HG03108 (cell line): Measurements from ENCODE around the gene USP25.
A peak's percentile ranks its signal among the peaks of the same experiment; 100 is the strongest.

Experiments
- ATAC-seq: cut with Tn5 transposase; IDR thresholded peaks from one replicate; pipeline ENCODE4 v1.9.1; 2021; ENCODE audit warnings: moderate library complexity; ENCODE audit not compliant: unreplicated experiment

Gene USP25

DNA sequence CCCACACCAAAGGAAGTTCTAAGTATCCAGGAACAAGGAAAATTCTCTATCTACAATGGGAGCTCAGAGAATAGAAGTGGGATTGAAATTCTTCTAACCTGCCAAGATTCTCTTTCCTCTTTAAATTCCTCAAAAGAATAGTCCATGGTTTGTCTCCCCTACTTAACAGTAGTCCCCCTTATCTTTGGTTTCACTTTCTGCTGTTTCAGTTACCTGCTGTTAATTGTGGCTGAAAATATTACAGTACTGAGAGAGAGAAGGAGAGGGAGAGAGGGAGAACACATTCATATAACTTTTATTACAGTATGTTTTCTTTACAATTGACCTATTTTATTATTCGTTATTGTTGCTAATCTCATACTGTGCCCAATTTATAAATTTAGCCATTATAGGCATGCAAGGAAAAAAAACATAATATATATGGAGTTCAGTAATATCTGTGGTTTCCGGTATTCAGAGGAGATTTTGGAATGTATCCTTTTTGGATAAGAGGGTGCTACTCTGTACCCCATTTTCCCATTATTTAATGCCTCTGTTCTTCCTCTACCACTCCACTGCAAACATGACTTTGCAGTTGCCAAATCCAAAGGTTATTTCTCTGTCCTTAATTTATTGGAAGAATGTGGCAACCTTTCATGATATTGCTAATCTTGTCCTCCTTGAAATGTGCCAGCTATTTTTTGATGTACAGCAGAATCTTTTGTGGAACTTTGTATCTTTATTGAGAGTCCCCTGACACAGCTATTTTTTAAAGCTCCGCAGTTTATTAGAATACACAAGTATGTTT is 68.0 kb downstream of the USP25 start:
- ATAC-seq: peak; percentile 50

DNA sequence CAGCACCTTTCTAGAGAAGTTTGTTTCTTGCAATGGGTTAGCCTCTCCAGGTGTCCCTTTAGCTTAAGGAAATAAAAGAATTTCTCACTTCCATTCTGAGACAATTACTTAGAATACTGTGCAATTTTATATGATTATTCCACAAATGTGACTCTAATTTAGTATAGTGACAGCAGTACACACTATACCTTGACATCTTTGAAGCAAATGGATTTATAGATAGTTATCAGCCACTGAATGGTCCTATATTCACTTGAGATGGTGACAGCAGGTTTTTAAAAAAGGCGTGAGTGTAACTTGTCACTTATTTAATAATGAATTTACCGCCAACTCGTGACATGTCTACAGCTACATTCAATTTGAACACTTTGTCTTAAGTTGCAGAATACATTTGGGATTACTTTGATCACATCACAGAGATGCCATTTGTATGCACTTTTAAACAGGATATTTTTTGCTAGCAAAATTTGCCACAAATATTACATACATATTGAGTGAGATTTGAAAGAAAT is 71.6 kb downstream of the USP25 start:
- ATAC-seq: no peak

DNA sequence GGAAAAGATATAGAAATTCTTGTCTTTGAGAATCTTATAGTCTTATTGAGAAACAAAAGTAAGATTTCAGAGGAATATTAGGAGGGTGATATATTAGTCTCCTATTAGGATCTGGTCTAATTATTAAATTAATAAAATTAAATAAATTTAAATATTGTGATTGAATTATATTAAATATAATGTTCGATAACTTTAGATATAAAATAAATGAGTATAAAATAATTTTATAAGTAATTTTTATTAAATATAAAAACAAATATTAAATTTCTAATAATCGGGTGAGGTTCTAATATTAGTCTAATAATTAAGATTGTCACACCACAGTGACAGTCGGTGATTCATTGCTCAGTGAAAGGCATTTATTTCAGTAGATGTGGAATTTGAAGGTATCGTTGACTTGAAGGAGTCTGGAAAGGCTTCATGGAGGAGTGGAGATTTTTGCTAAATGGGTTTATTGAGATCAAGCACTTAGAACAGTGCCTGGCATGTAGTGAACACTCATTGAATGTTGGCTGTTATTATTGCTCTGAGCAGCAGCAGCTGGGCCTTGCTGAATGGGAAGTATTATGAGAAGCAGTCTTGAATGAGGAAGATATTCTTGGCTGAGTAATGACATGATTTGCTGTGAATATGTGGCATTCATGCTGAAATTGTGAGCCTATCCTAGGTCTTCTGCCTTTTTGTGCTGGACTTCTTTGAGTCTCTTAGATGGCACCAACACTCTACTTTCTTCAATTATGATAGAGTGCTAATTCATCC is 74.6 kb downstream of the USP25 start:
- ATAC-seq: no peak

DNA sequence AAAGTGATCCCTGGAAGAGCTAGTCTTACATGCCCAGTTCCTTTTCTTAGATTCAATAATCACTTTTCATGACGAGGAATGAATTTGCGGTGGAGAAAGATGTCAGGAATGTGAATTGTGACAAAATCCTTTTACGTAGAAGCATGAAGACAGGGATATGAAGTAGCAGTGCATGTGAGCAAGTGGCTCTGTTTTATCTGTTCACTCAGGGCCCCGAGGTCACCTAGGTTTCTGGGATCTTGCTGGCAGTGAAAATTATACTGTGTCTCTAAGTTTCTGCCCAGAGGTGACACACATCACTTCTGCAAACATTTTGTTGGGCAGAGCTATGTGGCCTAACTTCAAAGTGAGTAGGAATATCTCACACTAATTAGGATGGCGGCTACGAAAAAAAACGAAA is 79.3 kb downstream of the USP25 start:
- ATAC-seq: no peak

DNA sequence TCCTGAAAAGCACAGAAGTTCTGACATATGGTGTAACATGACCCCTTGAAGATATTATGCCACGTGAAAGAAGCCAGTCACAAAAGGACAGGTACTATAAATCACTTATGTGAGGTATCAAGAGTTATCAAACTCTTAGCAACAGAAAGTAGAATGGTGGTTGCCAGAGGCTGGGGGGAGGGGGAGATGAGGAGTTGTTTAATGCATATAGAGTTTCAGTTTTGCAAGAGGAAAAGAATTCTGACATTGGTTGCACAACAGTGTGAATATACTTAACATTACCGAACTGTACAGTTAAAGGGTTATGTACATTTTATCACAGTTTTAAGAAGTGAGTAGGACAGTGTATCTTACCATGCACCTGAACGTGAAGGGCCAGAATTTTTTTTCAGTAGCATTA is 80.0 kb downstream of the USP25 start:
- no peak for ATAC-seq

DNA sequence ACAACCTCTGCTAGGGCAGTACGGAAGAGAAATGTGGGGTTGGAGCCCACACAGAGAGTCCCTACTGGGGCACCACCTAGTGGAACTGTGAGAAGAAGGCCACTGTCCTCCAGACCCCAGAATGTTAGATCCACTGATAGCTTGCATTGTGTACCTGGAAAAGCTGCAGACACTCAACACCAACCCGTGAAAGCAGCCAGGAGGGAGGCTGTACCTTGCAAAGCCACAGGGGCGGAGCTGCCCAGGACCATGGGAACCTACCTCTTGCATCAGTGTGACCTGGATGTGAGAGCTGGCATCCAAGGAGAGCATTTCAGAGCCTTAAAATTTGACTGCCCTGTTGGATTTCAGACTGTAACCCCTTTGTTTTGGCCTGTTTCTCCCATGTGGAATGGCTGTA is 85.5 kb downstream of the USP25 start:
- no peak for ATAC-seq

DNA sequence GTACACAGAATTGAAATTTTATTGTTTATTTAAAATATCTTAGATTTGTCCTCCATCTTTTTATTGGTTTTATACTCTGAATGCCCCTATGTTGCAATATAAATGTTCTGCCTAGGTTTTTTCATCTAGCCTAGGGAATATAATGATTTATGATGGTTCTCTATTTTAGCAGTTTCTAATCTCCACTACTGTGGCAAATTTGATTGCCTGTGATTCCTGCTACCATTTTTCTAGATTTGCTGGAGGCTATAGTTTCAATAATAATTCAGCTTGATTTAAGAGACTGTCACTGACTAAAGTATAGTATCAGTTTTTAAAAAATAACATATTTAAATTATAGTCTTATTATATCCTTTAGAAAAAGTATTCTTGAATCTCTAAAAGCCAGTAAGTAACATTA is 90.5 kb downstream of the USP25 start:
- no peak for ATAC-seq

DNA sequence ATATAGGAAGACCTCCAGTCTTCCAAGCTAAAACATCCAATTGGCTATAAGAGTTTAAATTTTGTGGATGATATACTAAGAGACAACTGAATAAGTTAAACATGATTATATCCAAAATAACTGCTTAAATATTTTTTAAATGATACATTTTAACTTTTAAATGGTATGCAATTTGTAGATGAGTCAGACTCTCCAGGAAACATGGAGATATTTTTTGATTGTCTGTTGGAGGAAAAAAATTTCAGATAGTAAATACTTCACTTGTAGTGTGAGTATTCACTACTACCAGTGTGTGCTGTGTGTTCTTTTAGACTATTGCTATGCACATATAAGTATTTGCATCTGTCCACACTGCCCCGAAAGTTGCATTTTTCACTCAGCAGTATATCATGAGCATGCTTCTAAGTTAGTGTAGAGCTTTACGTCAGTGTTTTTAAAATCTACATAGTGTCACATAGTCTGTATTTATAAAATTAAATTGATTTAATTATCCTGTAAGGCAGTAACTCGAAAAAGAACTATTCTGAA is 91.1 kb downstream of the USP25 start:
- no peak for ATAC-seq

DNA sequence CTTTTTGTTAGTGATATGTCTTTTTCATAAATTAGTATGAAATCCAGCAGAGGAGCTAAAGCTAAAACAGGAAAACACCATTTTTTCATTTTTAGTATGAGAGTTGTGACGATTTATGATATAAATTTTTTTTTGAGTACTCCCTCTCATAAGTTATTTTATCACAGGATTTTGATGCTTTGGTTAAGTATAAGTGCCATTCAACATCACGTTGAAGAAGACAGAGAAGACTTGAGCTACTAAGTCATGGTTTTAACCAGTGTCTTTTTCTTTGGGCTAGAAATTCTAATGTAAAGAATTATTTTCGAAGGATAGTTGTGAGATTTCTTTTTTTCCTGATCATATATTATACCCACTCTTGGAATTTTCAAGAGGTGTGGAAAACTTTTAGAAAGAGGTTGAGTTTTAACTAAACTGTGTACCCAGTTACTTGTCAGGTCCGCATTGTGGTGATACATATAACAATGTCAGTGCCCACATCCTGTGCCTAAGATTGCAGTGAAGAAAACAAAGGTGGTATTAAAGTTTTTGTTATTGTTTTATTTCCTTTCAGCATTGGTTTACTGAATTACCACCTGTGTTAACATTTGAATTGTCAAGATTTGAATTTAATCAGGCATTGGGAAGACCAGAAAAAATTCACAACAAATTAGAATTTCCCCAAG is 93.8 kb downstream of the USP25 start:
- no peak for ATAC-seq

DNA sequence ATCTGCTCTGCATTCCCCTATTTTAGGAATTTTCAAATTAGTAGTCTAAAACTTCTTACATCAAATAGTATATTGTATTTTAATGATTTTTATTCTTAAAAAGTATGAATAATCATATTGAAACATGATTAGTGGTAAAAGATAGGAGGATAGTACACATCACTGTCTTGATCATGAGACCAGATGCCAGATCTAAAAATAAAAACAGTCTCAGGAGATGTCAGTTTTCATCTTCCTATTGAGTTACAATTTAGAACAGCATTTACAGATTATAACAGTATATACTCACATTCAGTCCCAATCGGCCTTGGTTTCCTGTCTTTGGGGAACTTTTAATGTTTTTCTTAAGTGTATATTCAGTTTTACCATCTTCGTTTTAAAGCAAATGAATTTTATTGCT is 95.9 kb downstream of the USP25 start:
- ATAC-seq: no peak

DNA sequence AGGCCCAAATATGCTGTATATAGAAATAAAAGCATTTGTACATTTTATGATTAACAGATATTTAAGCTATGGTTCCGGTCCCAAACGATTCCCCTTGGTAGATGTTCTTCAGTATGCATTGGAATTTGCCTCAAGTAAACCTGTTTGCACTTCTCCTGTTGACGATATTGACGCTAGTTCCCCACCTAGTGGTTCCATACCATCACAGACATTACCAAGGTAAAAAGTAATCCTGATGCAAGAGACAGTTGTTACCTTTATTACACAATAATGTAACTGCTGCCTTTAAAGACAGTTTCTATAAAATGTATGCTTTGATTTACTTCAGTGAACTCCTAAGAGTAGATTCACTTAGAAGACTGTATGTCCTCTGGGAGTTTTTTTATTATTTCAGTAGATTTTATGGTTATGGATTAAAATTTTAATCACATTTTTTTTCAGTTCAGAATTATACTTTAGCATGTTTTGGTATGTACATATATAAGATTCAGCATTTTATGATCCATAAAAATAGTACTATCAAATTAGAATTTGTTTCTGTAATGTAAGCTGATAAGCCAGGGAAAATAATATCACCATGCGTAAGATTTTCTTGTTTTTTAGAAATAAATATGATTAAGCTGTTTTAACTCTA is 96.5 kb downstream of the USP25 start:
- peak; percentile 80 for ATAC-seq

DNA sequence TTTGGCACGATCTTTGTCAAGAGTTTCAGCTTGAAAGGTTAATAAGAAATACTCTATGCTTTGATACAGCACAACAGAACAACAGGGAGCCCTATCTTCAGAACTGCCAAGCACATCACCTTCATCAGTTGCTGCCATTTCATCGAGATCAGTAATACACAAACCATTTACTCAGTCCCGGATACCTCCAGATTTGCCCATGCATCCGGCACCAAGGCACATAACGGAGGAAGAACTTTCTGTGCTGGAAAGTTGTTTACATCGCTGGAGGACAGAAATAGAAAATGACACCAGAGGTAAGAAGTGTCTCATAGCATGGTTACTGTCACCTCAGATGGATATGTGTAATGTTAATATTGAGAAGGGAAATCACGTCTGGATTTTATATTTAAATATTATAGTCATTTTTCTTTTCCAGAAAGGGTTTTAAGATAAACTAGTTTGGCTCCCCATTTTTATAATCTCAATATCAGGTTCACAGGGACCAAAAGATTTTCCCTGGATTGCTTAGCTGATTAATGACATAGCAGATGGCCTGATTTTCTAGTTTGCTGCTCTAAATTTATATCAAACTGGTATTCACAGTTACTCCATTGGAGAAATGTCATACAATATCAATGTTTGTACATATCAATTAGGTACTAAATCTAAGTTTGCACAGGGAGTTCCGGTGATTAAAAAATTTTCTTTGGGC is 97.3 kb downstream of the USP25 start:
- ATAC-seq: no peak

DNA sequence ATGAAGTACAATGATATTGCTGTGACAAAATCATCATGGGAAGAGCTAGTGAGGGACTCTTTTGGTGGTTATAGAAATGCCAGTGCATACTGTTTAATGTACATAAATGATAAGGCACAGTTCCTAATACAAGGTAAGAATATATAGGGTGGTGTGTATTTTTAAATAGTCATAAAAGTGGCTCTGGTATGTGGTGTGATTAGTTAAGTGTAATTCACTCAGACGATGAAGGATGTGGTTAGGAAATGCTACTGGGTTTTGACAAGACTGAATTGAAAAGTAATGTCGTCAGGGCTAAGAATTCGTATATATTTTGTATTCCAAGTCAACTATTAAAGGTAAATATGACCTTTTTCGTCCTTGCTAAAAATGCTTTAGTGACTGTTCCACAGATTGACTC is 101.7 kb downstream of the USP25 start:
- ATAC-seq: no peak

DNA sequence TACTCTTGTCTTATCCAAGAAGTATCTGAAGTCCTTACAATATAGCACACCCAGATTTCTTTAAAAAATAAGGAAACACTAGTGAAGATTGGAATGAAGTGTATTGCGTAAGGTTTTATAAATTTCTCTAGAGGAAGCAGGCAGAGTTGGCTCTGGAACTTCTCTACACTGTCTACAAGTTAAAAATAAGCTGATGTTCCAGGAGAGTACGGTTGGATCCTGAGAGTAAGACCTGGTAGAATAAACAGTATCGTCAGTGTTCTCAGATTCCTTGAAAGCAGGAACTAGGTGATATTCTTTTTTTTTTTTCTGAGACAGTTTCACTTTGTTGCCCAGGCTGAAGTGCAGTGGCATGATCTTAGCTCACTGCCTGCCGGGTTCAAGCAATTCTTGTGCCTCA is 107.9 kb downstream of the USP25 start:
- ATAC-seq: no peak

DNA sequence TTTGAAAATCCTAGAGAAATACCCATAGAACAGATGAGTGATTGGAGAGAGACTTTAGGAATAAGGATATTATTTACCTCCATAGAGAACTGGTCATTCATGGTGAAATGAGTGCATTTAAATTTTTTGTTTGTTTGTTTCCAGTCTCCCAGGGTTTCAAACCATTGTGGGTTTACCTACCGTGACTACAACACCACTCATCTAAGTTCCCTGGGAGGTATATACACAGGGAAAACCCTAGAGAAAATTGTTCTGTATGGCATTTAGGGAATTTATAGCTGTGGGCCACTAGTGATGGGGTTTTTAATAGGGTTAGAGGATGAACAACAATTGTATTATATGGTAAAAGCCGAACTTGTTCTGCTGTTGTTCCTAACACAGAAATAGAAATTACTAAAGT is 109.2 kb downstream of the USP25 start:
- no peak for ATAC-seq

DNA sequence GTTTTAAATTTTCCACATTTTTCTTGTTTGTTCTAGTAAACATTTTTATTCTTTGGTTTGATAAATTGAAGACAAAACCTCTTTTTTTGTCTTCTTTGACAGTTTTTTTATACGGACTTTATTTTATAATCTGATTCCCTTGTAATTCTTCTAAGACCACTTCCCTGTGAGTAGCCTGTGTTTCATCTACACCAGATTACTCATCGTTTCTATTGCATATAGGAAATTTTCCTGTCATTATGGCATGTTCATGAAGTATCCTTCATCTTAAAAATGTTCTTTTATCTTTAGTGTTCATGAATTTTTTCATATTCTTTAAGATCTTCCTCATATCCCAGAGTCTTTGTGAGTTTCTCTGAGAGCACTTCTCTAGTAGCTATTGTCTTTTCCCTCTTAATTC is 109.8 kb downstream of the USP25 start:
- ATAC-seq: no peak

DNA sequence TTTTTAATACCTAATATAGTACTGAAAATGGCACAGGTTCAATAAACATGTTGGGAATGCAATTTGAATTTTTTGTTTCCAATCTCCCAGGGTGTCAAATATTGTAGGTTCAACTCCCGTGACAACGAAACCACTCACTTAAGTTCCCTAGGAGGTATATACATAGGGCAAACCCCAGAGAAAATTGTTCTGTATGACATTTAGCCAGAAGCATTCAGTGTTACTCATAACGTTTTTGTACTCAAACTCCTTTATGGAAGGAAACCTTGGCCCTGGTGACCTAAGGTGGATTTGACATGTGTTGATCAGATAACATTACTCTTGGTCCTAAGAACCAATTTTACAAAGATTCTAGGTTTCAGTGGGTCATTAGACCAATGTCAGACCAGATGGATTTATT is 110.6 kb downstream of the USP25 start:
- ATAC-seq: no peak

DNA sequence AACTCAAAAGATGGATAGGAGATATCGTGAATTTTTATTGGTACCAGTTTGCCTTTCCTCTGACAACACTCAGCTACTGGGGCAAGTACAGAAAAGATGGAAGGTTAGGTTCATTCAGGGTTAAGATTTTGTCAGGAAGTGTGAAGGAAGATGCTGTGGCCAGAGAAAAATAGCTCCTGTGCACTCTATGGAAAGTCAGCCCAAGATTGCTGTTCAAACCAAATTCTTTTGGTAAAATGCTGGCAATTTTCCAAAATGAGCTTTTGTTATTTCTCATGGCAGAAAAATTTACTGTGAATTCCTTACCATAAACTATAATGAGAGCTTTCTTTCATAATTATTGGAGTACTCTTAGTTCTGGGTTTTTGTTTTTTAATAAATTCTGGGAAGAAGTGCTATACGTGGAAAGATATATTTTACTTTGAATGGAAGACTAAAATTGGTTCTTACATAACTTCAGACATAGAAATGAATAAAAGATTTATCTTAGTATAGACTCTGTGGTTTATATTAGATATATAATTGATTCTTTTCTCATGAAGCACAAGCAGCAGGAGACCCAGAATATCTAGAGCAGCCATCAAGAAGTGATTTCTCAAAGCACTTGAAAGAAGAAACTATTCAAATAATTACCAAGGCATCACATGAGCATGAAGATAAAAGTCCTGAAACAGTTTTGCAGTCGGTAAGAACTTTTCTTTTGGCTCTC is 112.2 kb downstream of the USP25 start:
- no peak for ATAC-seq

DNA sequence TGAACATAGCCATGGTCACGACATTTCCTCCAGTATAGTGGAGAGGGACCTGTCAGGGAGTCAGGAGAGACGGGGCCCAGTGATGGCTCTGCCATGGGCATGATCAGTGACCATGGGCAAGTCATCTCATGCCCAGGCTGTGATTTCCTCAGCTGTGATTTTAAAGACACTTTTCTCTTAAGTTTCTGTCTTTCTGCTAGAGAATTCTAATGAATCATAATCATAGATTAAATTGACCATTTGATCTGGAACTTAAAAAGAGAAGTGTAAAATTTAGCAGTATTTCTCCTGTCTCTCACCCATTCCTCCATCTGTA is 112.7 kb downstream of the USP25 start:
- no peak for ATAC-seq

DNA sequence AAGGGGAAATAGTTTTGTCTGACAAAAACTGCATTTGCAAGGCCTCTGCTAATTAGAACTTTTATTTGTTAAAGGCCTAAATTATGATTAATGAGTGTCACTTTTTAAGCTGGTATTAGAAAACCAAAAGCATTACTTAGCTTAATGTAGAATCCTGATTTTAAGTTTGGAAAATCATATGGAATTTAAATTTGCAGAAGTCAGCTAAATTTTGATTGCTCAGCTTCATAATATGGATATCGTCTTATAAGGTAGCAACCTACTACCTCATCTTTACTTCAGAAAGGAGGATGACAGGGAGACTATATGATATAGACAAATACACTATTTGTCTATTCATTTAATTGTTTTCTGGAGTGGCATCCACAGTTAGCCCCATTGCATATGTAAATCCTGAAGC is 114.0 kb downstream of the USP25 start:
- ATAC-seq: no peak
